Keratinocyte (primary cell): ENCODE data around the gene DOCK3. TPM values are rescaled to one million over a fixed set of nuclear protein-coding genes. Genes with fewer than 3 reads are reported as not detected.

Experiments
- DNase-seq: peaks from one replicate; pipeline ENCODE4 v3.0.0-alpha.2; 2011; ENCODE audit warnings: low read depth, missing footprints, low spot score
- FAIRE-seq: peaks from 2 replicates; lab custom pipeline; 2011; peaks lifted over from hg19 to GRCh38; lab: Jason Lieb, UNC
- H2AFZ ChIP-seq: 2 replicates; pipeline ENCODE4 v1.6.0; 2012; ENCODE audit warnings: low read length, control low read depth, inconsistent platforms; ENCODE audit not compliant: control insufficient read depth
- H3K27ac ChIP-seq: 2 replicates; pipeline ENCODE4 v1.5.1; 2011; ENCODE audit warnings: low read length; ENCODE audit not compliant: control insufficient read depth, insufficient read depth
- H3K27me3 ChIP-seq: 3 replicates; pipeline ENCODE4 v1.6.0; 2011; ENCODE audit warnings: low read length; ENCODE audit not compliant: control insufficient read depth, insufficient read depth; ENCODE audit errors: extremely low read depth
- H3K36me3 ChIP-seq, 2 experiments: 2 replicates in 1 of 2; 3 replicates in 1 of 2; pipeline ENCODE4 v1.5.1; 2011; ENCODE audit warnings: low read length in 2 of 2, mild to moderate bottlenecking in 1 of 2; ENCODE audit not compliant: control insufficient read depth in 2 of 2, insufficient read depth in 2 of 2; ENCODE audit errors: extremely low read depth in 1 of 2
- H3K4me1 ChIP-seq: 3 replicates; pipeline ENCODE4 v1.5.1; 2011; ENCODE audit warnings: low read length; ENCODE audit not compliant: control insufficient read depth, insufficient read depth; ENCODE audit errors: extremely low read depth
- H3K4me2 ChIP-seq: 3 replicates; pipeline ENCODE4 v1.6.0; 2011; ENCODE audit warnings: low read depth, low read length; ENCODE audit not compliant: control insufficient read depth, insufficient read depth; ENCODE audit errors: extremely low read depth
- H3K4me3 ChIP-seq, 3 experiments: fragments of 200-600 bp in 1 of 3; sonication (generic) in 1 of 3; 2 replicates in 2 of 3; 3 replicates in 1 of 3; pipeline ENCODE4 v1.5.1; 2011 to 2016; ENCODE audit warnings: low read length in 3 of 3, mild to moderate bottlenecking in 3 of 3, control low read depth in 2 of 3, inconsistent platforms in 1 of 3, low read depth in 1 of 3, mixed read lengths in 1 of 3, mixed run types in 1 of 3, moderate library complexity in 1 of 3; ENCODE audit not compliant: control insufficient read depth in 2 of 3, insufficient read depth in 2 of 3; ENCODE audit errors: extremely low read depth in 1 of 3
- H3K79me2 ChIP-seq: 2 replicates; pipeline ENCODE4 v1.6.0; 2012; ENCODE audit warnings: low read length; ENCODE audit not compliant: control insufficient read depth, insufficient read depth
- H3K9ac ChIP-seq: 3 replicates; pipeline ENCODE4 v1.6.0; 2011; ENCODE audit warnings: low read length; ENCODE audit not compliant: control insufficient read depth, insufficient read depth; ENCODE audit errors: extremely low read depth
- H3K9me1 ChIP-seq: 3 replicates; pipeline ENCODE4 v1.6.0; 2011; ENCODE audit warnings: low read length; ENCODE audit not compliant: control insufficient read depth, insufficient read depth; ENCODE audit errors: extremely low read depth
- H3K9me3 ChIP-seq: 2 replicates; pipeline ENCODE4 v1.5.1; 2012; ENCODE audit warnings: low read depth, low read length; ENCODE audit not compliant: control insufficient read depth
- H4K20me1 ChIP-seq: 3 replicates; pipeline ENCODE4 v1.6.0; 2011; ENCODE audit warnings: low read length; ENCODE audit not compliant: control insufficient read depth, insufficient read depth; ENCODE audit errors: extremely low read depth
- EZH2 ChIP-seq: IDR thresholded peaks from one replicate; pipeline ENCODE4 v1.6.1; 2012; ENCODE audit warnings: inconsistent platforms, mild to moderate bottlenecking, low read length, moderate library complexity
- dilution Hi-C: fragments of 300-500 bp; cut with MboI; formaldehyde crosslinking; loops from one replicate; pipeline ENCODE4 v1.7.0; 2020; ENCODE audit warnings: low sequenced_read_pairs; ENCODE audit not compliant: extremely low pct_ligation_motif_present
- polyA plus RNA-seq, 5 experiments: library from polyadenylated mRNA; depleted of rRNA in 3 of 5; stranded (reverse) in 3 of 5; stranded (forward) in 1 of 5; unstranded in 1 of 5; fragments of >200 nt; gene quantifications; 1 replicate in 1 of 5; 2 replicates in 3 of 5; 3 replicates in 1 of 5; pipeline versions ENCODE4 v1.2.1 to v1.2.3, GENCODE V29; 2011 to 2012; ENCODE audit warnings: missing spikeins in 2 of 5, low read depth in 1 of 5, low replicate concordance in 1 of 5
- TF ChIP-seq, protein P1 (sequence below), 3 experiments: IDR thresholded peaks in 1 of 3; conservative IDR thresholded peaks in 1 of 3; optimal IDR thresholded peaks in 1 of 3; 2 replicates in 2 of 3; 3 replicates in 1 of 3; pipeline versions ENCODE3 to v1.5.1; 2011; ENCODE audit warnings: low read length in 3 of 3, mild to moderate bottlenecking in 3 of 3, moderate library complexity in 2 of 3, control low read depth in 1 of 3, inconsistent platforms in 1 of 3; ENCODE audit not compliant: insufficient read depth in 2 of 3; ENCODE audit errors: extremely low read depth in 1 of 3

Gene DOCK3
- polyA plus RNA-seq, 1 donor (not counting 4 experiments of a cell fraction or from before 2014, with no cell fraction given), result 0.10 TPM

DNA sequence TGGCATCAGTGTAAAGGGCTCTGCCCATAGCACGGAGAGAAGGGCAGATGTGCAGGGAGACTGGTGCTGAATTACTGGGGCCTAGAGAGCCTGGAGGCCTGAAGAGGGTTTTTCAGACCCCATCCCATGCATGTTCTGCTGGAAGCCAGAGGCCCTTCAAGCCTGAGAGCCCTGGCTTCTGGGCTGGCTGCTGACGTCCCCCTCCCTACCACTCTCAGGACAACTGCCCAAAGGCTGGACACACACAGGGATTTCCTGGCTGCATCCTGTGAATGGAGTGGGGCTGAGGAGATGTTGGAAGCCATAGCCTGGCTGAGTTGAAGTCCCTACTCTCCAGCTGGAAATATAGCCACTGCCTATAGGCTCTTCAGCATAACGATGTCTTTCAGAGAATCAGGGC, 16.9 kb upstream of the DOCK3 start:
- no peaks in the 10 kb centered on the region for H3K27me3 ChIP-seq
- H3K27ac ChIP-seq, result no peak overlapping the region
- no peak overlapping the region for H3K4me2 ChIP-seq
- no peak overlapping the region for H3K9ac ChIP-seq
- DNase-seq (no peak), FAIRE-seq (no peak)
- no peak overlapping the region for H3K4me3 ChIP-seq
- H4K20me1 ChIP-seq, result no peaks in the 10 kb centered on the region
- no peak for TF ChIP-seq EZH2
- TF ChIP-seq, protein P1, sequence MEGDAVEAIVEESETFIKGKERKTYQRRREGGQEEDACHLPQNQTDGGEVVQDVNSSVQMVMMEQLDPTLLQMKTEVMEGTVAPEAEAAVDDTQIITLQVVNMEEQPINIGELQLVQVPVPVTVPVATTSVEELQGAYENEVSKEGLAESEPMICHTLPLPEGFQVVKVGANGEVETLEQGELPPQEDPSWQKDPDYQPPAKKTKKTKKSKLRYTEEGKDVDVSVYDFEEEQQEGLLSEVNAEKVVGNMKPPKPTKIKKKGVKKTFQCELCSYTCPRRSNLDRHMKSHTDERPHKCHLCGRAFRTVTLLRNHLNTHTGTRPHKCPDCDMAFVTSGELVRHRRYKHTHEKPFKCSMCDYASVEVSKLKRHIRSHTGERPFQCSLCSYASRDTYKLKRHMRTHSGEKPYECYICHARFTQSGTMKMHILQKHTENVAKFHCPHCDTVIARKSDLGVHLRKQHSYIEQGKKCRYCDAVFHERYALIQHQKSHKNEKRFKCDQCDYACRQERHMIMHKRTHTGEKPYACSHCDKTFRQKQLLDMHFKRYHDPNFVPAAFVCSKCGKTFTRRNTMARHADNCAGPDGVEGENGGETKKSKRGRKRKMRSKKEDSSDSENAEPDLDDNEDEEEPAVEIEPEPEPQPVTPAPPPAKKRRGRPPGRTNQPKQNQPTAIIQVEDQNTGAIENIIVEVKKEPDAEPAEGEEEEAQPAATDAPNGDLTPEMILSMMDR (optimal IDR thresholded peaks at IDR 0.05 in 1 of 3, IDR thresholded peaks at IDR 0.05 in 1 of 3, conservative IDR thresholded peaks at IDR 0.05 in 1 of 3; ENCODE audit: extremely low read depth in 1 of 3, insufficient read depth in 2 of 3, low read length in 3 of 3), result no peak
- H3K4me1 ChIP-seq, result peaks cover 16% of the 10 kb centered on the region
- no peaks in the 10 kb centered on the region for H3K9me1 ChIP-seq
- dilution Hi-C loops, result no loop called here
- H3K36me3 ChIP-seq, result no peaks in the 10 kb centered on the region
- no peak overlapping the region for H2AFZ ChIP-seq
- no peaks in the 10 kb centered on the region for H3K9me3 ChIP-seq
- H3K79me2 ChIP-seq, result no peaks in the 10 kb centered on the region

- FAIRE-seq (peak; percentile 78), DNase-seq (no peak)
Measured at GRCh38 chr3:50658416-50658815, 16.3 kb upstream of the DOCK3 start.

More at GRCh38 chr3:50658416-50658815, 16.3 kb upstream of the DOCK3 start:
- Histone ChIP-seq H3K9ac (no peak overlapping the region), H3K4me1 (peaks cover 21% of the 10 kb centered on the region), H3K4me3 (no peak overlapping the region), H2AFZ (no peak overlapping the region), H3K9me1 (no peaks in the 10 kb centered on the region), H3K27ac (no peak overlapping the region), H3K79me2 (no peaks in the 10 kb centered on the region), H3K27me3 (no peaks in the 10 kb centered on the region), H3K36me3 (no peaks in the 10 kb centered on the region), H3K4me2 (peak overlapping the region; percentile 4), H4K20me1 (no peaks in the 10 kb centered on the region), H3K9me3 (no peaks in the 10 kb centered on the region)
- dilution Hi-C loops, result no loop called here
- TF ChIP-seq, protein P1 (optimal IDR thresholded peaks at IDR 0.05 in 1 of 3, IDR thresholded peaks at IDR 0.05 in 1 of 3, conservative IDR thresholded peaks at IDR 0.05 in 1 of 3; ENCODE audit: extremely low read depth in 1 of 3, insufficient read depth in 2 of 3, low read length in 3 of 3), result no peak
- no peak for TF ChIP-seq EZH2
